Loucy (cell line): Measurements from ENCODE around the gene KIRREL3.

Experiments
- H2AFZ ChIP-seq: fragments of 200-600 bp; sonication (generic); 2 replicates; pipeline ENCODE4 v1.6.0; 2016; ENCODE audit warnings: antibody characterized with exemption, mild to moderate bottlenecking, low read length, moderate library complexity
- H3F3A ChIP-seq: fragments of 200-600 bp; 2 replicates; pipeline ENCODE4 v1.6.0; 2016; ENCODE audit warnings: antibody characterized with exemption, low read depth, mild to moderate bottlenecking
- H3K27me3 ChIP-seq: fragments of 200-600 bp; sonication (generic); 2 replicates; pipeline ENCODE4 v1.6.1; 2014; ENCODE audit warnings: low read length, mild to moderate bottlenecking; ENCODE audit not compliant: insufficient read depth, poor library complexity, severe bottlenecking
- H3K36me3 ChIP-seq: fragments of 200-600 bp; sonication (generic); 2 replicates; pipeline ENCODE4 v1.6.1; 2016; ENCODE audit warnings: low read length; ENCODE audit not compliant: insufficient read depth
- H3K4me1 ChIP-seq: fragments of 200-600 bp; sonication (generic); 2 replicates; pipeline ENCODE4 v1.5.1; 2014; ENCODE audit warnings: low read length, mild to moderate bottlenecking; ENCODE audit not compliant: insufficient read depth, poor library complexity, severe bottlenecking
- H3K4me2 ChIP-seq: fragments of 200-600 bp; sonication (generic); 2 replicates; pipeline ENCODE4 v1.6.0; 2014; ENCODE audit warnings: antibody characterized with exemption, low read length, low read depth, mild to moderate bottlenecking; ENCODE audit not compliant: poor library complexity, severe bottlenecking
- H3K4me3 ChIP-seq: fragments of 200-600 bp; sonication (generic); 2 replicates; pipeline ENCODE4 v1.5.1; 2014; ENCODE audit warnings: low read length, mild to moderate bottlenecking, mixed read lengths; ENCODE audit not compliant: poor library complexity, severe bottlenecking
- H3K79me2 ChIP-seq: fragments of 200-600 bp; sonication (generic); 2 replicates; pipeline ENCODE4 v1.6.1; 2014; ENCODE audit warnings: low read length; ENCODE audit not compliant: insufficient read depth
- H3K9ac ChIP-seq: fragments of 200-600 bp; sonication (generic); 2 replicates; pipeline ENCODE4 v1.6.0; 2014; ENCODE audit warnings: mild to moderate bottlenecking, low read depth, low read length, moderate library complexity; ENCODE audit not compliant: poor library complexity, severe bottlenecking
- H3K9me2 ChIP-seq: fragments of 200-600 bp; sonication (generic); replicated peaks from 2 replicates; pipeline ENCODE4 v1.6.1; 2016; ENCODE audit warnings: low read depth, low read length, mixed read lengths
- H3K9me3 ChIP-seq: fragments of 200-600 bp; sonication (generic); 2 replicates; pipeline ENCODE4 v1.6.1; 2014; ENCODE audit warnings: mild to moderate bottlenecking, antibody characterized with exemption, low read length, low read depth; ENCODE audit not compliant: insufficient read depth
- H4K20me1 ChIP-seq: fragments of 200-600 bp; sonication (generic); 2 replicates; pipeline ENCODE4 v1.6.0; 2014; ENCODE audit warnings: antibody characterized with exemption, low read length, mild to moderate bottlenecking; ENCODE audit not compliant: insufficient read depth, poor library complexity, severe bottlenecking
- EZH2phosphoT487 ChIP-seq: fragments of 200-600 bp; IDR thresholded peaks from 2 replicates; pipeline ENCODE4 v1.6.1; 2018; ENCODE audit warnings: antibody characterized with exemption, mild to moderate bottlenecking, moderate library complexity, borderline replicate concordance
- TF ChIP-seq, protein P1 (sequence below): fragments of 200-600 bp; sonication (generic); conservative IDR thresholded peaks from 2 replicates; pipeline ENCODE4 v1.5.1; 2014; ENCODE audit warnings: mild to moderate bottlenecking, antibody characterized with exemption, low read length

Gene KIRREL3

GRCh38 chr11:126400479-126400878, 600.1 kb downstream of the KIRREL3 start:
- no peak overlapping the region for H3K4me2 ChIP-seq
- no peak overlapping the region for H3K4me3 ChIP-seq
- H3K36me3 ChIP-seq = peaks cover 5% of the 10 kb centered on the region; the same call in 1 of the 2 replicates
- TF ChIP-seq EZH2phosphoT487 = no peak
- TF ChIP-seq, protein P1, sequence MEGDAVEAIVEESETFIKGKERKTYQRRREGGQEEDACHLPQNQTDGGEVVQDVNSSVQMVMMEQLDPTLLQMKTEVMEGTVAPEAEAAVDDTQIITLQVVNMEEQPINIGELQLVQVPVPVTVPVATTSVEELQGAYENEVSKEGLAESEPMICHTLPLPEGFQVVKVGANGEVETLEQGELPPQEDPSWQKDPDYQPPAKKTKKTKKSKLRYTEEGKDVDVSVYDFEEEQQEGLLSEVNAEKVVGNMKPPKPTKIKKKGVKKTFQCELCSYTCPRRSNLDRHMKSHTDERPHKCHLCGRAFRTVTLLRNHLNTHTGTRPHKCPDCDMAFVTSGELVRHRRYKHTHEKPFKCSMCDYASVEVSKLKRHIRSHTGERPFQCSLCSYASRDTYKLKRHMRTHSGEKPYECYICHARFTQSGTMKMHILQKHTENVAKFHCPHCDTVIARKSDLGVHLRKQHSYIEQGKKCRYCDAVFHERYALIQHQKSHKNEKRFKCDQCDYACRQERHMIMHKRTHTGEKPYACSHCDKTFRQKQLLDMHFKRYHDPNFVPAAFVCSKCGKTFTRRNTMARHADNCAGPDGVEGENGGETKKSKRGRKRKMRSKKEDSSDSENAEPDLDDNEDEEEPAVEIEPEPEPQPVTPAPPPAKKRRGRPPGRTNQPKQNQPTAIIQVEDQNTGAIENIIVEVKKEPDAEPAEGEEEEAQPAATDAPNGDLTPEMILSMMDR = no peak
- no peaks in the 10 kb centered on the region for H3K27me3 ChIP-seq
- no peaks in the 10 kb centered on the region for H3F3A ChIP-seq
- peaks cover 3% of the 10 kb centered on the region for H4K20me1 ChIP-seq
- H3K9ac ChIP-seq = no peak overlapping the region
- no peaks in the 10 kb centered on the region for H3K9me2 ChIP-seq
- H3K4me1 ChIP-seq = no peaks in the 10 kb centered on the region
- H3K9me3 ChIP-seq = no peaks in the 10 kb centered on the region
- H2AFZ ChIP-seq = no peak overlapping the region
- H3K79me2 ChIP-seq = peaks cover 91% of the 10 kb centered on the region

GRCh38 chr11:126400019-126400418, 600.6 kb downstream of the KIRREL3 start:
- no peaks in the 10 kb centered on the region for H3K9me2 ChIP-seq
- TF ChIP-seq, protein P1 = no peak
- TF ChIP-seq EZH2phosphoT487 = no peak
- no peak overlapping the region for H2AFZ ChIP-seq
- H3K4me1 ChIP-seq = peaks cover 2% of the 10 kb centered on the region
- no peaks in the 10 kb centered on the region for H3K9me3 ChIP-seq
- no peak overlapping the region for H3K4me2 ChIP-seq
- H3K79me2 ChIP-seq = peaks cover 91% of the 10 kb centered on the region
- H3F3A ChIP-seq = no peaks in the 10 kb centered on the region
- no peaks in the 10 kb centered on the region for H4K20me1 ChIP-seq
- no peak overlapping the region for H3K4me3 ChIP-seq
- no peaks in the 10 kb centered on the region for H3K27me3 ChIP-seq
- H3K9ac ChIP-seq = no peak overlapping the region
- H3K36me3 ChIP-seq = no peaks in the 10 kb centered on the region; the same call in 1 of the 2 replicates

- H3K4me2 ChIP-seq = no peak overlapping the region
- no peaks in the 10 kb centered on the region; the same call in 1 of the 2 replicates for H3K36me3 ChIP-seq
- TF ChIP-seq, protein P1 = no peak
- no peak for TF ChIP-seq EZH2phosphoT487
These were observed 601.8 kb downstream of the KIRREL3 start for GRCh38 chr11:126398721-126399120.

More at GRCh38 chr11:126398721-126399120, 601.8 kb downstream of the KIRREL3 start:
- H3K27me3 ChIP-seq = no peaks in the 10 kb centered on the region
- H3K9ac ChIP-seq = no peak overlapping the region
- no peaks in the 10 kb centered on the region for H3K9me3 ChIP-seq
- peaks cover 14% of the 10 kb centered on the region for H3K4me1 ChIP-seq
- H3F3A ChIP-seq = no peaks in the 10 kb centered on the region
- no peaks in the 10 kb centered on the region for H3K9me2 ChIP-seq
- peaks cover 92% of the 10 kb centered on the region for H3K79me2 ChIP-seq
- no peak overlapping the region for H3K4me3 ChIP-seq
- H4K20me1 ChIP-seq = no peaks in the 10 kb centered on the region
- no peak overlapping the region for H2AFZ ChIP-seq
